Measurements from ENCODE around the gene ACBD5. TPM values are rescaled to one million over a fixed set of nuclear protein-coding genes. Genes with fewer than 3 reads are reported as not detected.

ACBD5 gene
- 28.7 and 29.0 TPM in 2 replicates for total RNA-seq

GRCh38 chr10:27240212-27241009 lies at the start of gene ACBD5:
Gene ACBD5 (minus strand): TSS chr10:27240797. CDS start chr10:27240688, 109 bp downstream.

GRCh38 chr10:27155066-27155754 lies 85.4 kb downstream of the ACBD5 start, which contains the start of gene MASTL:
Gene MASTL (plus strand): TSS chr10:27155352. CDS start chr10:27155427, 75 bp downstream.

Other genes with a start within 250 kb of the ACBD5 start
- gene ANKRD26, start 140.3 kb downstream of the ACBD5 start, total RNA-seq: 5.5 and 8.3 TPM in 2 replicates
- gene YME1L1, start 86.4 kb downstream of the ACBD5 start, total RNA-seq: 145 and 189 TPM in 2 replicates
- 10.4 and 11.3 TPM in 2 replicates for gene MASTL, start 85.4 kb downstream of the ACBD5 start, total RNA-seq

All from nasal cavity respiratory epithelium epithelial cell of viscerocranial mucosa (primary cell).